Stimulated activated CD4-positive, alpha-beta T cell treated with anti-CD3 and anti-CD28 coated beads, Interleukin-12 subunit alpha, Interleukin-12 subunit beta, amount 100 ng/mL, for 24 hours (primary cell): ENCODE measurements around the gene KRT75.
"Not testable (repeated sequence)": the region's sequence is repeated elsewhere in the genome, so short reads cannot be mapped to it uniquely, and the experiment has no call there.

Source experiments
- DNase-seq, 2 experiments: peaks; one replicate each; pipeline ENCODE4 v3.0.0-alpha.2; 2020; ENCODE audit warnings: low read depth in 2 of 2

The KRT75 gene

DNA sequence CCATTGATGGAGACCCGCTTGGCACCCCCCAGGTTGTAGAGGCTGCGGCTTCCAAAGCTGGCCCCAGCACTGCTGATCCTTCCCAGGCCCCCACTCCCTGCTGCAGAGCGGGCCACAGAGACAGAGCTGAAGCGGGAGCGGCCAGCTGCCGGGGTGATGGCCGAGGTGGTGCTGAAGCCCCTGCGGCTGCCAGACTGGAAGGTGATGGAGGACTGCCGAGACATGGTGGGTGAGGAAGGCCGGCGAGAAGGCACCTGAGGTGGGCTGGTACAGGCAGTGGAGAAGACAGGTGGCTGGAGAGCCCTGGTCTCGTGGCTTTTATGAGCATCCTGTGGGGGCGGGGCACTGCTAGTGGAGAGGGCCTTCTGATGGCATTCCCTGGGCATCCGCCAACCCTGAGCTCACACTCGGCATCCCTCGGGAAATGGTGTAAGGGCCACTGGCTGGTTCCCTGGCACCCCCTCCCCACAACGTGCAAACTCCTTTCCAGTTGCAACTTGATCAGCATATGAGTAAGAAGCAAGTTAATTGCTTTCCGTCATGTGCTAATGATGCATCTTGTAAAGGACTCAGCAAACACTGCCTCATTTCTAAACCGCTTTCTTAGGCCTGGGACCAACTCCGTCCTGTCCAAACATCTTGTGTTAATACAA is at the start of gene KRT75:
KRT75 (minus strand) TSS at position 291 of the 653 bp plus-strand sequence; CDS start at position 224, 67 bp downstream.
- no peak for DNase-seq

GRCh38 chr12:52480073-52480472 is 45.9 kb upstream of the KRT75 start:
- no peak for DNase-seq

- no peak for DNase-seq
These were observed 43.5 kb upstream of the KRT75 start for GRCh38 chr12:52477651-52478050.

DNA sequence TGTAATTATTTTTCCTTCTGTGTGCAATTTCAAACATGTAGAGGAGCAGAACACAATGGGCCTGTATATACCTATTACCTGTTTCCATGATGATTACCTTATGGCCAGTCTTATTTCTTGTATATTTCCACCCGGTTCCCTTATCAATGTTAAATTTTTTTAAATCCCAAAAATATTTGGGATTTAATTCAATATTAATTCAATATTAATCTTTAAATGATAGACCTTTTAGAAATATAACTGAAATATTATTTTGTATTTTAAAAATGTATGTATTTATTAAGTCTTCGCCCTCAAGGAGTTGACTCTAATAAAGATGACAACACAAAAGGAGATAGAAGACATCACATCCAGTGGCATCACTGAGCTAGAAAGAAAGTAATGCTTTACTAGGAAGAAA is 40.0 kb upstream of the KRT75 start:
- DNase-seq = no peak

GRCh38 chr12:52473768-52474167 is 39.6 kb upstream of the KRT75 start, which contains the start of gene KRT6C:
KRT6C (minus strand) TSS chr12:52473805; CDS start chr12:52473737, 68 bp downstream.
- no peak for DNase-seq

GRCh38 chr12:52469853-52470252 is 35.7 kb upstream of the KRT75 start:
- DNase-seq = no peak

GRCh38 chr12:52464897-52465296 is 30.7 kb upstream of the KRT75 start:
- DNase-seq = no peak

DNA sequence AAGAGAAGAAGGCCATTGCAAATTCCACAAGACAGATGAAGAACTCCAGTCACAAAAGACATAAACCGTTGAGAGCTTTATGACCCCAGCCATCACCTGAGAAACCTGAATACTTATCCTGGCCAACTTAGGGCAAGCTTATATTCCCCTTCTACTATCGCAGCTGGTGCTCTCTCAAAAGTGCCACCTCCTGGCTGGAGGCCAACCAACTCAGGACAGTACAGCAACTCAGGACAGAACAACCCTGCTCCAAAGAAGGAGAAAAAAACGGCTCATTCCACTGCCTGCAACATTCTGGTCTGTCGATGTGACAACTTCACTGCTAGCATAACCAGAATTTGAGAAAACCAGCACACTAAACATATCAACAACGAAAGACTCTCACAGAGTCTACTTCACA is 27.5 kb upstream of the KRT75 start:
- no peak for DNase-seq

GRCh38 chr12:52458861-52459260 is 24.7 kb upstream of the KRT75 start:
- no peak for DNase-seq

- no peak for DNase-seq
These were observed 21.6 kb upstream of the KRT75 start for GRCh38 chr12:52455821-52456220.

- no peak for DNase-seq
These were observed 20.4 kb upstream of the KRT75 start for GRCh38 chr12:52454411-52455201.

GRCh38 chr12:52452101-52452500 is 17.9 kb upstream of the KRT75 start, which contains the start of gene KRT6B:
KRT6B (minus strand) TSS chr12:52452146; CDS start chr12:52452078, 68 bp downstream.
- DNase-seq = no peak

- no peak for DNase-seq
These were observed 14.1 kb upstream of the KRT75 start for GRCh38 chr12:52448228-52448627.

DNA sequence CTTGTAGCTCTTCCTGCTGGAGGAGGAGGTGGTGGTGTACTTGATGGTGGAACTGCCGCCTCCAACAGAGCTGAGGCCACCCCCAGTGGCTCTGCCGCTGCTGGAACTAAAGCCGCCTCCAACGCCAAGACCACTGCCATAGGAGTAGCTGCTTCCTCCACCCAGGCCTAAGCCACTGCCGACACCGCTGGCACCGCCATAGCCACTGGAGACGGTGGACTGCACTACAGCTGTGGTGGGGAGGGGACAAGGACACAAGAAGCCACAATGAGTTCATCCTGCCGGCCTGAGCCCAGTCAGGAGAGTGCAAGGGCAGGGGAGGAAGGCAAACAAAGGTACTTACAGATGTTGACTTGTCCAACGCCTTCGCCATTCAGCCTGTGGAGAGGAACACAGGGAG is 13.0 kb upstream of the KRT75 start:
- not testable (repeated sequence) for DNase-seq

- no peak for DNase-seq
These were observed 12.3 kb upstream of the KRT75 start for GRCh38 chr12:52446367-52447045.

DNA sequence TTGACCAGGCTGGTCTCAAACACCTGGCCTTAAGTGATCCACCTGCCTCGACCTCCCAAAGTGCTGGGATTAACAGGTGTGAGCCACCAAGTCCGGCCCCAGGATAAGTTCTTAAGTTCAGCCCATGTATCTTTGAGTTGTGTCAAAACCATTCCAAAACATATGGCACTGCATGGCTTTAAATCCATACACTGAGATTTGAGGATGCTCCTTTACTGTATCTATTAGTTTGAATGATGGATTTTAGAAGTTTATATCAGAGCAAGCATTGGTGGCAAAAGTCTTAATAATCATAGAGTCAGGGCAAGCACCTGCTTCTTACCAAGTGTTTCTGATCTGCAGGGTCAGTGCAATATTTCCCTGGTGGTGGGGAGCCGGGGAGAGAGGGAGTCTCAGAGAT is 11.7 kb upstream of the KRT75 start:
- DNase-seq = no peak

GRCh38 chr12:52444647-52445595 is 10.8 kb upstream of the KRT75 start:
- no peak for DNase-seq

DNA sequence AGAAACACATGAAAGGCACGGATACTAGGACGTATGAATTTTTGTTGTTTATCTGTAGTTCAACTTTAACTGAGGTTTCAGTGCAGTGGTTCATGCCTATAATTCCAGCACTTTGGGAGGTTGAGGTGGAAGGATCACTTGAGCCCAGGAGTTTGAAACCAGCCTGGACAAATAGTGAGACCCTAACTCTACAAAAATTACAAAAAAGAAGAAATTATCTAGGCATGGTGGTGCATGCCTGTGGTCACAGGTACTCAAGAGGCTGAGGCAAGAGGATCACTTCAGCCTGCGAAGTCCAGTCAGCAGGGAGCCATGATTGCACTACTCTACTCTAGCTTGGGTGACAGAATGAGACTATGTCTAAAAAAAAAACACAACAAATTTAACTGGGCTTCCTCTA is 9.8 kb upstream of the KRT75 start:
- DNase-seq = no peak

DNA sequence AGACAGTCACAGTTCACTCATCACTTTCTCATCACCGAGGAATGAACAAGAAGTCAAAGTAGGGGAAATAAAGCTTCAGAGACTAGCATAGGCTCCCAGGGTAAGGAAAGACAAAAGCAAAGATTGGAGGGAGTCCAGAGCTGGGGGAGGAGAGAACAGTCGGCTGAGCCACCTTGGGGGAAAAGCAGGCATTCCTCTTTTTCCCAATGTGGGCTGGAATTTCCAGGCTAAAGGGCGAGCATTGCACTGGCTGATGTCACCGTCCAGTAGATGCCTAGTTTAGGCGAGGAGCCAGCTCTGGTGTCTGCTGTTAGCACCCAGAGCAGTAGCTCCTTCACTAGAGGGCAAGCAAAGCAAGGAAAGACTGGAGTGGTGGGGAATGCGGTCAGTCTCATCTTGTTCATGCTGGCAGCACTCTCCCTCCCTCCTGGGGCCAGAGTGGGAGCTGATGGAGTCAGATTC is 8.5 kb upstream of the KRT75 start:
- no peak for DNase-seq

DNA sequence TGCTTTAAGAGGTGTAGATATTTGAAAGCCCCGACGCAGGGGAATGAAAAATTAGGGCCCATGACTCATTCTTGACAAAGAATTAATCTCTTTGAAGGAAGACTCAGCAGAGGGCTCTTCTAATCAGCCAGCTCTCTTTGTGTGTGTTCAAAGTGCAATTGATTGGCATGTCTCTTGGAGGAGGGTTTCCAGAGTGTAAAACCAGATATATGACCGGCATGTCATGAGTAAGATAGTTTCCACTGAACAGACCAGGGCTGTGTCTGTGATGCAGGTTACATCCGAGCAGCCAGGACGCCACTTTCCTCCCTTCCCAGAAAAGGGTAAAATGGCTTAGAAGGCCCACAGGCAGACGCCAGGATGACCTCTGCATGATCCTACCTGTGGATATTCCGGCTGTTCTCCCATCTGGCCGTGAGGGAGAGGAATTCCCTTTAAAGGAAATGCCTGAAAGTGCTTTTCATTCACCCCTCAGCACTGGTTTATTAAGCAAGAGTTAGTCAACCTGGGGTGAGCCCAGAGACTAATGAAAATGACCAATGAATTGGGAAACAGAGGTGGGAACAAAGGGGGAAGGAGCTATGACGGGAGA is 7.2 kb upstream of the KRT75 start:
- DNase-seq = no peak

DNA sequence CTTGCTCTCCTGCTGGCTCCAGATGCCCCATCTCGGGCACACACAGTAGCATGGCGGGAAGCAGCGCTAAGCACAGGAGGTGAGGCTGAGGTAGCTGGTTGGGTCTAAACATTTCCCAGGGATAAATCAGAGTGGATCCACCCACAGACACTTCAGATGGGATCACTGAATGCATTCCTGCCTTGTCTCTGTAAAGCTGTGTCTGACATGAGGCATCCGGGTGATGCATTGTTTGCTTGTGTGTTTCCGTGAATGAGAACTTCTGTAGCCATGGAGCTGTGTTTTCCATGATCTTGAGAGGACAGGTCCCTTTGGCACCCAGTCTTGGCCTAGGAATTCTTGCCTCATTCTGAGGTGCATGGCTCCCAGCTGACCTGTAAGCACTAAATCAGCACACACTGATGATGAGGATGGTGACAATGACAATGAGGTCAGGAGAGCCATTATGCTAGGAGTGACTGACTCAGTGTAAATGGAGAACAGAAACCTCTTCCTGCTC is 6.7 kb upstream of the KRT75 start:
- DNase-seq = no peak
